GM19351 (cell line): ENCODE measurements around the gene SH3RF3.

Experiments
- ATAC-seq: cut with Tn5 transposase; IDR thresholded peaks from one replicate; pipeline ENCODE4 v1.9.1; 2021; ENCODE audit warnings: mild to moderate bottlenecking, moderate library complexity; ENCODE audit not compliant: unreplicated experiment

Gene SH3RF3

DNA sequence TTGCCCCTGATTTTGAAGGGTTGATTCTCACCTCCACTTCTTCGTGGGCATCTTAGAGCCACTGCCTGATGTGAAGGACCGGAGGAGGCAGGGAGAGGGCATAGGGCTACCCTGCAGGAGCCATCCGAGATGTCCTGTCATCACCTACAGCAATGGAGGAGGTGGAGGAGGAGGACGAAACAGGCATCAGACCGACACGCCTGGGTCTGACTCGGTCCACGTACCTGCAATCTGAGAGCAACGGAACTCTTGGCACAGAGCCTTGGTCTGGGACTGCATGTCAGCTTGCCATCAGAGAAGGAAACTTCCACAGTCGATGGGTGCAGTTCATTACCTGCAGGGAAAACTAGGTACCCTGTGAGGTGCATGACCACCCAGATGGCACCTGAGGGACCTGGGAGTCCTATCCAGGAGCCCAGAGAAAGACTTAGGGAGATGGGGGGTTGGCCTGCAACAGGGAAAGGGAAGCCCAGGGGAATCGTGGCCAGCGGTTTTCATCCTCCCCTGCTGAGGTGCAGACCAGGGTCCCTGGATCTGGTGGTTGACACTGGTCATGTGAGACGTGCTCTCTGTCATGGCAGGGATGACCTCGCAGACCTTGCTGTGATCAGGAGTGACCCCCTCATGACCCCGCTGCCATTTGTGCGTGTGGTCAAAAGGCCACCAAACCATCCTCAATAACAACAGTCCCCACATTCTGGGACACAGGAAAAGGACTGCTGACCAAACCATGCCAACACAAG, 293.9 kb downstream of the SH3RF3 start:
- ATAC-seq = no peak

GRCh38 chr2:109423556-109424359, 294.8 kb downstream of the SH3RF3 start:
- no peak for ATAC-seq

- no peak for ATAC-seq
Measured at GRCh38 chr2:109425411-109425810, 296.4 kb downstream of the SH3RF3 start.

DNA sequence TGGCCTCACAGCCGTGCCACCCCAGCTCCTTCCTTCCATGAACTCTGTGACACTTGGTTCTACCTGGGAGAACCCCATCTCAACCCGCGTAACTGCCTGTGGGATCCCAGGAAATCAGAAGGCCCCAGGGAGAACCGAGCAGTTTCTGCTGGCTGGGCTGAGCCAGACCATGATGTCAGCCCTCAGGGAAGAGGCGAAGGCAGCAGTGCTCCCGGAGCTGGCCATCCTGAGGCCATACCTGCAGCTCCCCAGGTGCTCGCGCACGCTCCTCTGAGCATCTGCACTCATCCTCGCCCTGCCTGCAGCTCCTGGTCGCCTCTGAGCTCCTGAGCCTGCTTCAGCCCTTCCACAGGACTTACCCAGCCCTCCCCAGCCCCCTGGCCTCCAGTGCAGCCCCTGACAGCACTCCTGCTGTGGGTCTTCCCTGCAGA, 298.7 kb downstream of the SH3RF3 start:
- ATAC-seq = no peak

DNA sequence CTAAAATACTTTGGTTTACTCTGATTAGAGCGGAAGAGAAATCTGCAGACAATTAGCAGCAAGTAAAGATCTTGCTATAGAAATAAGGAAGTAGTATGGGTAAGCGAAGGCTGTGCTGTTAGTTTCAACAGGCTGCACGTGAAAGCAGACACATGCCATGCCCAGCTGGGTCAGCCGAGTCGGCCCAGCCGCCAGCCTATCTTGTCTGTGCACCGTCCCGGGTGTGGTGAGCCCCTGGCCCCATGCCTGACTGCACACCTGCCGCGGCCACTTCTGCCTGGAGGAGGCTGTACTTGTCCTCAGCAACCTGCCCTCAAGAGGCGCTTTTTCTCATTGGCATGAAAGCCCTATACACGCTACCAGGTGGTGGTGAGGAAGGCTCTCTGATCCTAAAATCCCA, 299.3 kb downstream of the SH3RF3 start:
- ATAC-seq = no peak

GRCh38 chr2:109428841-109429566, 300.0 kb downstream of the SH3RF3 start:
- no peak for ATAC-seq

DNA sequence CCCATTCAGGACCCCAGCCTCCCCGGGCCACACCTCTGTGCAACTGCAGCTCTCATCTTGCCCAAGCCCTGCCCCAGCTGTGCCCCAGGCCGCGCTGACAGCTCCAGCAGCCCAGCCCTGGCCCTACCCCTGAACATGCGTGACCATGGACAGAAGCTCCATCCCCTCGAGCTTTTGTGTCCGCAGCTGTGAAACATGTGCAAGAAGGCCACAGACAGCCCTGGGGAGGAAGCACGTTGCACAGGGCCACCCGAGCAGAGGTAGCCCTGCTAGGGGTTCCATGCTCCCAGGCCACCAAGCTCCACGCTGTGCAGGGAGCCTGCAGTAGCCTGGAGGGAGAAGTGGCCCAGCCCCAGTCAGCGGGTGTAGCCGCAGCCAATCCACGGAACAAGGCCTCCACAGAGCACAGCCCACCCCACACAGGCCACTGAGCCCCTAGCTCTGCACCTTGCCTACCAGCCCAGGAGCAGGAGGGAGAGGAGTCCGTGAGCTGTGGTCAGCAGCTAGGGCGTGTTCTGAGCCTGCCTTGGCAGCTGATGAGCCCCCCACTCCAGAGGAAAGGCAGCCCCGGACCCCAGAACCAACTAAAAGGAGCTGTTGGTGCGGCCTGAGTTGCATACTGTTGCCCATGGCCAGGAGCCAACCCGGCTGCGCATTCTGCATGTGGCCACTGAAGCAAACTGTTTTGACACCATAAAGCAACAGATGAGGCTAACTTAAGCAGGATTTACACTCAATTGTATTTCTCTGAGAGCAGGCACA, 300.7 kb downstream of the SH3RF3 start:
- ATAC-seq = no peak

DNA sequence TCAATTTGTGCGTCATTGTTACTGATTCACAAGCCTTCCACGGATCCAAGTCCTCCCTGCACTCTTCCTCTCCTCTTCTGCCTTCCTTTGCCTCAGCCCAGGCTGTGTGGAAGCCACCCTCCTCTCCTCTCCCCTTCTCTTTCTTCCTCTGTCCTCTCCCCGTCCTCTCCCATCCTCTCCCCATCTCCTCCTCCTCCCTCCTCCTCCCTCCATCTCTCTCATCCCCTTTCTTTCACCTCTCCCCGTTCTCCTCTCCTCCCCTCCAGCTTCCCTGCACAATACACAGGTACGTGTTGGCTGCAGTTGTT, 301.3 kb downstream of the SH3RF3 start:
- no peak for ATAC-seq

- ATAC-seq = no peak
Measured at GRCh38 chr2:109432421-109432820, 303.4 kb downstream of the SH3RF3 start.

- no peak for ATAC-seq
Measured at GRCh38 chr2:109433486-109433885, 304.5 kb downstream of the SH3RF3 start.

GRCh38 chr2:109433926-109434325, 304.9 kb downstream of the SH3RF3 start:
- no peak for ATAC-seq

DNA sequence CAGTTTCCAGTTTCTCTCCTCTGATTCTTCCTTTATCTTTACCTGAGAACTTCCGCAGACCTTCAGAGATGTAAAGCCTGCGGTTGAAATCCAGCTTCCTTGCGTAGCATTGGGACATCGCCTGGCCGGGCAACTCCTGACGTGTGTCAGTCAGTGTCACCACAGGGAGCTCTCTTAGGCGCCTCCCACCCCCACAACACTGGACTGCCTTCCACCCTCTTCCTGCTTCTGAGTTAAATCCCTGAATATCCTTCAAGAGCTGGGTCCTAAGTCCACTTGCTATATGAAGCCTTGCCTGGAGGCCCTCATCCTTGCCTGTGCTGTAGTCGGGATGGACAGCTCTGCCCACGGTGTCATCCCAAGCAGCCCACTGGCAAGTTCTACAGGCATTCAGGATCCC, 305.3 kb downstream of the SH3RF3 start:
- no peak for ATAC-seq

DNA sequence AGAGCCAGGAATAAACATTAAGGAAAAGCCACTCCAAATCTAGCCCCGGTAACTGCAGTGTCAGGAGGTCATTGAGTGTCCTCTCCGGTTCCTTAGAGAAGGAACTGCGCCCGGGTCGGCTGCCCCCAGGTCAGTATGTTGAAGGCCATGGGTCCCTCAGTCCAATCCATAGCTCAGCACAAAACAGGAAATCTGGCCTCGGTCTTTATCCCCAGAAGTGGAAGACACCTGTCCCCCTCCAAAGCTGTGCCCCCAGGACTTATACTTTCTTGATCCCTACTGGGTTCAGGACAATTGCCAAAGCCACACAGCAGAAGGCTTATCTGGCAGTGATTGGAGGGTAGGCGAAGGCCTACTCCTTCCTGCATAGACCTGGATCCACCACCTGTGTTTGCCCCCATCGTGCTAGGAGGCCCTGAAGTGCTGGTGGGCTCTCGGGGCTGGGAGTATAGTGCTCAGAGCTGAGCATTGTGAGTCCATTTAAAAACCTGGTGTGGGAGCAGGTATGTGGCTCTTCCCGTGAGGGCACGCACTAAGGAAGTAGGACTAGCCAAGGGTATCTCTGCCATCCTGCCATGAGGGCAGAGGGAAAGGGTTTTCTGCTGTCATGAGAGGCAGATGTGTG, 306.2 kb downstream of the SH3RF3 start:
- no peak for ATAC-seq

GRCh38 chr2:109435901-109436598, 307.0 kb downstream of the SH3RF3 start:
- no peak for ATAC-seq

GRCh38 chr2:109436610-109437225, 307.7 kb downstream of the SH3RF3 start:
- ATAC-seq = no peak

GRCh38 chr2:109437325-109438090, 308.5 kb downstream of the SH3RF3 start:
- no peak for ATAC-seq

DNA sequence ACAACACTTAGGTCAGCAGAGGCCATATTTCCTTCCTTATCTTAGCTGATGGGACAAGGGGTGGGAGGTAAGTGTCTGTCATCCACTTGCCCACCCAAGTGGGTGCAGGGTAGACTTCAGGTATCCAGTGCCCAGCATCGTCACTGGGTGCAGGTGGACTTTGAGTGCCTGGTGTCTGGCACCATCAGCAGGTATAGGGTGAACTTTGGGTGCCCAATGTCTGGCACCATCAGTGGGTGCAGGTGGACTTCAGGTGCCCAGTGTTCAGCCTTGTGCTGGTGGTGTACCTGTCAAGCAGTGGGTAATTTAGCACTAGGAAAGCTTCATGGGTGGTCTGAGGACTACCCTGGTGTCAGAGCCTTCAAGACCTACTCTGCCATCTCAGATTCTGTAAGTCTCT, 309.1 kb downstream of the SH3RF3 start:
- ATAC-seq = no peak

- ATAC-seq = no peak
Measured at GRCh38 chr2:109438773-109439389, 309.9 kb downstream of the SH3RF3 start.
